Bronchial epithelial cell (primary cell): ENCODE measurements around the gene TAAR6. TPM values are rescaled to one million over a fixed set of nuclear protein-coding genes. Genes with fewer than 3 reads are reported as not detected.
A peak's percentile ranks its signal among the peaks of the same experiment; 100 is the strongest.

Experiments
- DNase-seq: peaks from one replicate; pipeline ENCODE4 v3.0.0-alpha.2; 2010; ENCODE audit warnings: low read depth
- FAIRE-seq: peaks from 2 replicates; lab custom pipeline; 2011; peaks lifted over from hg19 to GRCh38; lab: Jason Lieb, UNC
- H3K27me3 ChIP-seq: 2 replicates; pipeline ENCODE4 v1.5.1; 2011; ENCODE audit warnings: low read length; ENCODE audit not compliant: control insufficient read depth, insufficient read depth
- H3K36me3 ChIP-seq: 2 replicates; pipeline ENCODE4 v1.5.1; 2011; ENCODE audit warnings: low read length; ENCODE audit not compliant: control insufficient read depth, insufficient read depth
- H3K4me3 ChIP-seq: 2 replicates; pipeline ENCODE4 v1.5.1; 2011; ENCODE audit warnings: mild to moderate bottlenecking, low read depth, low read length, control low read depth
- total RNA-seq: library from RNA; depleted of rRNA; stranded (reverse); fragments of >200 nt; gene quantifications from 2 replicates; pipeline ENCODE4 v1.2.1, GENCODE V29; 2014
- TF ChIP-seq, protein P1 (sequence below): IDR thresholded peaks from 2 replicates; pipeline ENCODE4 v1.5.1; 2011; ENCODE audit warnings: mild to moderate bottlenecking, moderate library complexity, low read length, control low read depth, inconsistent platforms; ENCODE audit not compliant: insufficient read depth, severe bottlenecking

TAAR6 gene, protein sequence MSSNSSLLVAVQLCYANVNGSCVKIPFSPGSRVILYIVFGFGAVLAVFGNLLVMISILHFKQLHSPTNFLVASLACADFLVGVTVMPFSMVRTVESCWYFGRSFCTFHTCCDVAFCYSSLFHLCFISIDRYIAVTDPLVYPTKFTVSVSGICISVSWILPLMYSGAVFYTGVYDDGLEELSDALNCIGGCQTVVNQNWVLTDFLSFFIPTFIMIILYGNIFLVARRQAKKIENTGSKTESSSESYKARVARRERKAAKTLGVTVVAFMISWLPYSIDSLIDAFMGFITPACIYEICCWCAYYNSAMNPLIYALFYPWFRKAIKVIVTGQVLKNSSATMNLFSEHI
- not detected in 2 replicates for total RNA-seq

DNA sequence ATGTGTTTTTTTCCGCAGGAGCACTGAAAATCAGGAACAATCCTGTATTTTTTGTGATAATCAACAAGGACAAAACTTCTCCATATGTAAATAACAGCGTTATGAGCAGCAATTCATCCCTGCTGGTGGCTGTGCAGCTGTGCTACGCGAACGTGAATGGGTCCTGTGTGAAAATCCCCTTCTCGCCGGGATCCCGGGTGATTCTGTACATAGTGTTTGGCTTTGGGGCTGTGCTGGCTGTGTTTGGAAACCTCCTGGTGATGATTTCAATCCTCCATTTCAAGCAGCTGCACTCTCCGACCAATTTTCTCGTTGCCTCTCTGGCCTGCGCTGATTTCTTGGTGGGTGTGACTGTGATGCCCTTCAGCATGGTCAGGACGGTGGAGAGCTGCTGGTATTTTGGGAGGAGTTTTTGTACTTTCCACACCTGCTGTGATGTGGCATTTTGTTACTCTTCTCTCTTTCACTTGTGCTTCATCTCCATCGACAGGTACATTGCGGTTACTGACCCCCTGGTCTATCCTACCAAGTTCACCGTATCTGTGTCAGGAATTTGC lies at the start of gene TAAR6:
TSS of gene TAAR6 (plus strand) at position 102 of the 557 bp plus-strand sequence. CDS start at position 102, 0 bp downstream.
- Histone ChIP-seq H3K36me3 (no peaks in the 10 kb centered on the region), H3K27me3 (peaks cover 6% of the 10 kb centered on the region), H3K4me3 (no peak within 1 kb of the TSS)
- TF ChIP-seq, protein P1, sequence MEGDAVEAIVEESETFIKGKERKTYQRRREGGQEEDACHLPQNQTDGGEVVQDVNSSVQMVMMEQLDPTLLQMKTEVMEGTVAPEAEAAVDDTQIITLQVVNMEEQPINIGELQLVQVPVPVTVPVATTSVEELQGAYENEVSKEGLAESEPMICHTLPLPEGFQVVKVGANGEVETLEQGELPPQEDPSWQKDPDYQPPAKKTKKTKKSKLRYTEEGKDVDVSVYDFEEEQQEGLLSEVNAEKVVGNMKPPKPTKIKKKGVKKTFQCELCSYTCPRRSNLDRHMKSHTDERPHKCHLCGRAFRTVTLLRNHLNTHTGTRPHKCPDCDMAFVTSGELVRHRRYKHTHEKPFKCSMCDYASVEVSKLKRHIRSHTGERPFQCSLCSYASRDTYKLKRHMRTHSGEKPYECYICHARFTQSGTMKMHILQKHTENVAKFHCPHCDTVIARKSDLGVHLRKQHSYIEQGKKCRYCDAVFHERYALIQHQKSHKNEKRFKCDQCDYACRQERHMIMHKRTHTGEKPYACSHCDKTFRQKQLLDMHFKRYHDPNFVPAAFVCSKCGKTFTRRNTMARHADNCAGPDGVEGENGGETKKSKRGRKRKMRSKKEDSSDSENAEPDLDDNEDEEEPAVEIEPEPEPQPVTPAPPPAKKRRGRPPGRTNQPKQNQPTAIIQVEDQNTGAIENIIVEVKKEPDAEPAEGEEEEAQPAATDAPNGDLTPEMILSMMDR, result no peak
- FAIRE-seq, result peak; percentile 47
- no peak for DNase-seq

DNA sequence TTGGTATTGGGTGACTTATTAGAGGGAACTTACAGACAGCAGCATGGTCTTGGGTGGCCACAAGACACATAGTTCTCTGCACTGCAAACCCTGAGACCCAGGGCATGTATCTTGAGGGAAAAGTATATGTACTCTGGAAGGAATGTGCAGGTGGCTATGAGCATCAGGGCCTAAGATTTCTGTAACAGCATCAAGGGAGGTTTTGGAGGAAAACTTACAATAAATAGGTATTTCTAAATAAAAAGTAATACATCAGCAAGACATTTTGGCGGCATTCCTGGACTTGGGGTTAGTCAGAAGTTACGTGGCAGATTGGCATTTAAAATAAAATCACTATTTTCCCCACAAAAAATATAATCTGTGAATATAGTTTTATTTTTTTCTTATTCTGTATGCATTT lies 49.2 kb upstream of the TAAR6 start:
- Histone ChIP-seq H3K4me3 (no peak overlapping the region), H3K36me3 (no peaks in the 10 kb centered on the region), H3K27me3 (no peaks in the 10 kb centered on the region)
- TF ChIP-seq, protein P1, result no peak
- no peak for DNase-seq
- FAIRE-seq, result no peak

DNA sequence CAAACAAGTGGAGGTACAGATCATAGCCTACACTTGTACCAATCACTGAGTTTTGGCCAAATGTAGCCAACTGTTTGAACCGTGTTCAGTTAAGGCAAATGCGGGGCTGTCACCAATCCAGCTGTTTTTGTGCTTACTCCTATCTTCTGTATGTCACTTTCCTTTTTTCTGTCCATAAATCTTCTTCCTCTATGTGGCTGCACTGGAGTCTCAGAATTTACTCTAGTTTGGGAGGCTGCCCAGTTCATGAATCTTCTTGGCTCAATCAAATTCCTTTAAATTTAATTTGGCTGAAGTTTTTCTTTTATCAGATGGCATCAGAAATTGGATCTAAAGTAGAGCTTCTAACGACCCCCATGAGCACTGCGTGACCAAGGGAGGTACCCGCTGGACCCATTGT lies 45.5 kb upstream of the TAAR6 start:
- no peaks in the 10 kb centered on the region for H3K27me3 ChIP-seq
- no peak for DNase-seq
- no peak for FAIRE-seq
- no peak overlapping the region for H3K4me3 ChIP-seq
- H3K36me3 ChIP-seq, result no peaks in the 10 kb centered on the region
- TF ChIP-seq, protein P1, result no peak

DNA sequence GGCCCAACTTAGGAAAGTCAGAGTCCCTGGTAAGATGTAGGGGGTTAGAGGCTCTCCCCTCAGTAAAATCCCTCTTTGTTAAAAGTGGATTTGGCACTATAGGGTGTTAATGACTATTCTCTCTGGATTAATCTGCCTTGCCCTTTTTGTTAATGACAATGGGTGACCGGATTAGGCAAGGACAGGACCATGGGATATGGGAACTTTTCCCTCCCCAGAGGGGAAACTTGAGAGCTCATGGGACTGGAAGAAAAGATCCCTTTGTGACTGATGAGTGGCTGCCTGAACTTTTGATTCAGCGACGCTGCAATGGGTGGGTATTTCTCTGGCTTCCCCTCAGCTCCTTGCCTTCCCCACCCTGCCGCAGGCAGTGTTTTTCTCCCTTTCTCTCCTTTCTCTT lies 44.3 kb upstream of the TAAR6 start:
- H3K36me3 ChIP-seq, result no peaks in the 10 kb centered on the region
- H3K4me3 ChIP-seq, result no peak overlapping the region
- DNase-seq, result no peak
- TF ChIP-seq, protein P1, result no peak
- no peaks in the 10 kb centered on the region for H3K27me3 ChIP-seq
- no peak for FAIRE-seq

DNA sequence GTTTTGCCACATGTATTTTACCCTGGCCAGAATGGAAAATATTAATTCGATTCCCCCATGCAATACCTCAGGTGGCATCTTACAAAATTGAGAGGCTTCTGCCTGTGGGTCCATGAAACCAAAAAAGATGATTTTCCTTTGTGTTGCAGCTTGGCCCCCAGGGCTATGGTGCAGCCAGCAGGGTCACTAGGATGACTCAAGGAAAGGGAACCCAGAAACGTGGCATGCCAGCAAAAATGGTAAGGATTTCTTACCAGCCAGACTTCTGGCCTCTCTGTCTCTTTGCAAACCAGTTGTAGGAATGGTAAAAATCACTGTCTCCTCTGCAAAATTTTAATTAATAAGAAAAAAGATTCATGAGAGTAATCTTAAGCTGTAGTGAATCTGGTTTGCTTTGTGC lies 43.7 kb upstream of the TAAR6 start:
- no peak for DNase-seq
- no peaks in the 10 kb centered on the region for H3K27me3 ChIP-seq

More for the DNA sequence above, 43.7 kb upstream of the TAAR6 start:
- TF ChIP-seq, protein P1, result no peak
- Histone ChIP-seq H3K4me3 (no peak overlapping the region), H3K36me3 (no peaks in the 10 kb centered on the region)
- FAIRE-seq, result no peak
